Lung microvascular endothelial cell (primary cell): ENCODE measurements around the gene ZNF611. TPM values are rescaled to one million over a fixed set of nuclear protein-coding genes. Genes with fewer than 3 reads are reported as not detected.
A peak's percentile ranks its signal among the peaks of the same experiment; 100 is the strongest.
"Not testable (repeated sequence)": the region's sequence is repeated elsewhere in the genome, so short reads cannot be mapped to it uniquely, and the experiment has no call there.

ENCODE experiments used
- DNase-seq, 2 donors: peaks; one replicate each; pipeline versions ENCODE4 v3.0.0 to v3.0.0-alpha.2; 2010; ENCODE audit warnings: low read depth in 2 of 2
- total RNA-seq: library from RNA; depleted of rRNA; stranded (reverse); fragments of >200 nt; gene quantifications from 2 replicates; pipeline ENCODE4 v1.2.1, GENCODE V29; 2014

Gene ZNF611
- total RNA-seq, result 8.5 and 8.7 TPM in 2 replicates

- DNase-seq, result peak; percentile 98
Measured at GRCh38 chr19:52734893-52735661, at the start of gene ZNF611. TSS of gene ZNF611 (minus strand) at chr19:52735044. CDS start at chr19:52715894, 19,150 bp downstream.

DNA sequence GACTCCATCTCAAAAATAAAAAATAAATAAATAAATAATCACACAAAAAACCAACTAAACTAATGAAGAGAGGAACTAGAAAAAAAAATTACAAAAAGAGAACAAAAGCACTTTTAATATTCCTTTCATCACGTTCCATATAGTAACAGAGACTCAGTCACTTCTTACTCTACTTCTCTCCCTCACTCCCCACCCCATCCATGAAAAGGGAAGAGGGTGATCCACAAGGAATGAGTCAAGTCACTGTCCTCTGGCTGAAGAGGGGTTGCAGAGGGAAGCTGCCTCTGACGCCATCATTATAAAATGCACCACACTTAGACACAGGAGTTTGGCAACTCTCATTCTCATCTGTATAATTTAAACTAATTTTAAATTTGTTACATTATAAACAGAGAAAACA lies 48.0 kb upstream of the ZNF611 start:
- DNase-seq, result not testable (repeated sequence)

DNA sequence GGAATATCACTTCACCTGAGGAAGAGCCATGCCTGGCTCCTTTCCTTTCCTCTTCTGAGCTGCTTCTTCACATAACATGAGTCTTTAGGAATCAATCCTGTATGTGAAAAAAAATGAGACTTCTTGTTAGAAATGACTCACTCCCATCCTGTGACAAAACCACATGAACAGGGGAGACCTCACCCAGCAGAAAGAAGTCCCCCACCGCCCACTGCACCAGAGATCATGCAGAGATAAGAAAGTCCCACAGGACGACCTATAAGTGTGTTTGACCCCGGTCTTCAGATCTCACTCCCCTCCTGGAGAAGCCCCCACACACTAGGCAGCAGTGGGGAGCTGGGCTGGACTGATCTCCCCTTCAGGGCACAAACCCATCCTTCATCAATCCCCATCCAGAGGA lies 44.0 kb upstream of the ZNF611 start:
- peak in 1 of 2 donors; percentile 18 for DNase-seq

- DNase-seq, result not testable (repeated sequence)
Measured at GRCh38 chr19:52756447-52756846, 21.6 kb upstream of the ZNF611 start.

DNA sequence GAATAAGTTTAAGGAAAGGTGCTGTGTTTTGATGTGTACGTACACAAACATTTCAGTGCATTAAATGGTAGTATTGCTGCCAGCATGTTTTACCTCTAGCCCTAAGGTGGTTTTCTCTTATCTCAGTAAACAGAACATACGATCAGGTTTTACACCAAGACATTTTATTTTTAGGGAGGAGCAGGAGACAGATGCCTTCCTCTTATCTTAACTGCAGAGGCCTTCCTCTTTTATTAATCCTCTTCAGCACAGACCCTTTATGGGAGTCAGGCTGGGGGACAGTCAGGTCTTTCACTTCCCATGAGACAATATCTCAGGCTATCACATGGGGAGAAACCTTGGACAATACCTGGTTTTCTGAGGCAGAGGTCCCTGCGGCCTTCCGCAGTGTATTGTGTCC lies 14.9 kb upstream of the ZNF611 start:
- DNase-seq, result no peak

GRCh38 chr19:52748336-52748950 lies 13.6 kb upstream of the ZNF611 start:
- DNase-seq, result peak; percentile 60 to 74

GRCh38 chr19:52745919-52746318 lies 11.1 kb upstream of the ZNF611 start:
- peak in 1 of 2 donors; percentile 44 for DNase-seq

GRCh38 chr19:52743091-52743490 lies 8.2 kb upstream of the ZNF611 start:
- DNase-seq, result no peak

GRCh38 chr19:52742516-52742915 lies 7.7 kb upstream of the ZNF611 start:
- DNase-seq, result peak in 1 of 2 donors; percentile 21

DNA sequence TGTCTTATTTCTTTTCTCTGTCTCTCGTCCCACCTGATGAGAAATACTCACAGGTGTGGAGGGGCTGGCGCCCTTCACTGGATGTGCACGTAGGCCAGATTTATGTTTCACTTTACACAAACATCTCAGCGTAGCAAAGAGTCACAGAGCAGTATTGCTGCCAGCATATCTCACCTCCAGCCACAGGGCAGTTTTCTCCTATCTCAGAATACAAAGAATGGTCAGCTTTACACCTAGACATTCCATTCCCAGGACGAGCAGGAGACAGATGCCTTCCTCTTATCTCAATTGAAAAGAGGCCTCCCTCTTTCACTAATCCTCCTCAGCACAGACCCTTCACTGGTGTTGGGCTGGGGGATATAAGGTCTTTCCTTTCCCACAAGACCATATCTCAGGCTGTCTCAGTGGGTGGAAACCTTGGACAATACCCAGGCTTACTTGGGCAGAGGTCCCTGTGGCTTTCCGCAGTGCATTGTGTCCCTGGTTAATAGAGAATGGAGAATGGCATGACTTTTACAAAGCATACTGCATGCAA lies 7.2 kb upstream of the ZNF611 start:
- DNase-seq, result no peak

DNA sequence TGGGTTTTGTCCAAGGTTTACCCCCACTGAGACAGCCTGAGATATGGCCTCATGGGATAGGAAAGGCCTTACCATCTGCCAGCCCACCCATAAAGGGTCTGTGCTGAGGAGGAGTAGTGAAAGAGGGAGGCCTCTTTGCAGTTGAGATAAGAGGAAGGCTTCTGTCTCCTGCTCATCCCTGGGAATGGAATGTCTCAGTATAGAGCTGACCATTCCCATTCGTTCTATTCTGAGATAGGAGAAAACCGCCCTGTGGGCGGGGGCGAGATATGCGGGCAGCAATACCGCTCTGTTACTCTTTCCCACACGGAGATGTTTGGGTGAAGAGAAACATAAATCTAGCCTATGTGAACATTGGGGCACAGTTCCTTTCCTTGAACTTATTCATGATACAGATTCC lies 6.5 kb upstream of the ZNF611 start:
- DNase-seq, result not testable (repeated sequence)

DNA sequence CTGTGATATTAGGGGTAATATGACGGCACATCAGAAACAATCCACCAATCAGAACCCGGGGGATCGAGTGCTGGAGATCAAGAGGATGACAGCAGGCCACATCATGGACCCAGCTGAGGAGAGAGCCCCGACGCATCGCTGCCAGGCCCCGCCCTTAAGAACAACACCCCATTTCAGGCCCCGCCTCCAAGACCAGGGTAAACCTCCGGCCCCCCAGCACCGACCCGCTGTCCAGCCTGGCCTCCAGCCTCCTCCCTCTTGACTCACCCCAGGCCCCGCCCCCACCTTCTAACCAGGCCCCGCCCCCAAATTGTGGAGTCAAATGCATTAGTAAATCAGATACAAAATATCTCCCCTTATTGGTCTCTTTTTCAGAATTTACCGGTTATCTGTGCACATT lies 4.7 kb upstream of the ZNF611 start:
- DNase-seq, result no peak

GRCh38 chr19:52735734-52736133 lies 890 bp upstream of the ZNF611 start:
- DNase-seq, result peak; percentile 6 to 88

DNA sequence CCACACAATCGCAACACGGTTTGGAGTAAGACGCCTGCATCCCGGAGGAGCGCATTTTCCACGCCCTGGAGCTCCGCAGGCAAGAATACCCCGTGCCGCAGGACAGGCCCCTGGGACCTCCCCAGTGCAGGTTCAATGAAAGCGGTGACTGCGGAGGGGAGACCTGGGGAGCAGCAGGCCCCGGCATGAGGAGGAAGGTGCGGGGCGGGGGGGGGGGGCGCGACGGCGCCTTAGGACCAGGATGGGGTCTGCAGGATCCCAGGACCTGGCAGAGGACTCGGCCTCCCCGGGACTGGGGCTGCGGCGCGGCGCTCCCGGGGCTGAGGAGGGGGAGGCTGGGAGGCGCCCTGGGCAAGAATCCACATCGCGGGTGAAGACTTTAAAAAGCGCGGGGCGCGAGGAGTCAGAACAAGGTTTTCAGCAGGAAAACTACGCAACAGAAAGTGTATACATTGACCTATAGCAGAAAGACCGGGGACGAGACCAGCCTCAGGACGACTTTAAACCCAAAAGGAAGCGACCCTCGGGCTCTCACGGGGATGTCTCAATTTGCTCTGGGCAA lies 432 bp downstream of the ZNF611 start:
- peak; percentile 18 to 36 for DNase-seq

DNA sequence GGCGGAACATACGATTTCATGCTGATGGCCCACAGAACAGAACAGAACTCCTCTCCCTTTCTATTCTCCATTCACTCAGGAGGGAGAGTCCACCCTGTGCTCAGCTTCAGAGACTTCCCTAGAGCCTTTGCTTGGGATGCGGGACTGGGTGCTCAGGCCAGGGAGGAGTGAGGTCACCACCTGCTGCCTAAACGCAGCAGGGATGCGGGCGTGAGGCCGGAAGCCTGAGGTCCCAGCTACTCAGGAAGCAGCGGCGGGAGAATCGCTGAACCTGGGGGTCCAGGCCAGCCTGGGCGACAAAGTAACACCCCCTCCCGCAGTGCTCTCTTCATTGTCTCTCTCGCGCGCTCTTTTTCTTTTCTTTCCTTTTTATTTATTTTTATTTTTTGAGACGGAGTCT lies 8.8 kb downstream of the ZNF611 start:
- DNase-seq, result not testable (repeated sequence)

DNA sequence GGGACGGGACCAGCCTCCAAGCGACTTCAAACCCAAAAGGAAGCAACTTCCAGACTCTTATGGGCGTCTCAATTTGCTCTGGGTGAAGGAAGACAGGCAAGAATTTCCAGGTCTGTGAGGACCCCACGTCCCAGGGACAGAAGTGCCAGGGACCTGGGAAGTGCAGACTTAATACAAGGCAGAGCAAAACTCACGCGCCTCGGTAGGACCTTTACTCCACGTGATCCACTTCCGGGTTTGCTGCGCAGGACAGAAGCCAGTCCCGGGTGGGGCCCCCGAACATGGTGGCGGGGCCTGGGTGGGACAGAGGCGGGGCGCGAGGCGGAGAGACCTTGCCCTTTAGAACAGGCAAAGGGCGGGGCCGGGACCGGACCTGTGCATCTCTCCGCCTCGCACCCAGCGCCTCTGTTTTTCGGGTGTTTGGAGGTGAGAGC lies 9.3 kb downstream of the ZNF611 start:
- DNase-seq, result no peak

DNA sequence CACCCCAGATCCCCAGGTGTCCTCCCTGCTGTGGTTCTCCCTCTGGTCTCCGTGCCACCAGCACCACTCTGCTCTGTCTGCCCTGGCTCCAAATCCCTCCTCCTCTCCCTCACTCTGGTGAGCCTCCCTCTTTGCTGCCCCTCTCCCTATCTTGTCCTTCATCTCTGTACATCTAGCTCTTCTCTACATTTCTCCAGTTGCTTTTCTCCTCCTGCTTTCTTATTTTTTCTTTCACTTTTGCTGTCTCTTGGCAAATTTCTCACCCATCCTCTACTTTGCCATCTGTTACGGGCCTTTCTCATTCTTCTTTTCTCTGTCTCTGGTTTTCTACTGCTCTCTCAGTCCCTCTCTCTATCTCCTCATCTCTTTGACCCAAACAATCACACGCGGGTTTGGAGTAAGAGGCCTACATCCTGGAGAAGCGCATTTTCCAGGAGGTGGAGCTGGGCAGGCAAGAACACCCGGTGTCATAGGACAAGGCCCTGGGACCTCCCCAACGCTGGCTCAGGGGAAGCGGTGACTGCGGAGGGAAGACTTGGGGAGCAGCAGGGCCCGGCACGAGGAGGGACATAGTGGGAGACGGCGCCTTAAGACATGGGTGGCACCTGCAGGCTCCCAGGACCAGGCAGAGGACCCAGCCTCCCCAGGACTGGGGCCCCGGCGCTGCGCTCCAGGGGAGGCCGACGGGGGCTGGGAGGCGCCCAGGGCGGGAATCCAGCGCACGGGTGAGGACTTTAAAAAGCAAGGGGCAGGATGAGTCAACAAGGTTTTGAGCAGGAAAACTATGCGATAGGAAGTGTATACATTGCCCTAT lies 9.9 kb downstream of the ZNF611 start:
- no peak for DNase-seq

GRCh38 chr19:52723907-52724598 lies 10.8 kb downstream of the ZNF611 start:
- not testable (repeated sequence) for DNase-seq

GRCh38 chr19:52722062-52723003 lies 12.5 kb downstream of the ZNF611 start:
- DNase-seq, result peak in 1 of 2 donors; percentile 87

GRCh38 chr19:52720541-52720940 lies 14.3 kb downstream of the ZNF611 start:
- DNase-seq, result not testable (repeated sequence)
